ENCODE results near the gene SNTA1. TPM values are rescaled to one million over a fixed set of nuclear protein-coding genes. Genes with fewer than 3 reads are reported as not detected.

Gene SNTA1
- total RNA-seq, 4 donors from 2014 or later, result 198 to 320 (median 219) TPM

GRCh38 chr20:33408313-33408712 is 35.2 kb downstream of the SNTA1 start:
- TF ChIP-seq CTCF (IDR thresholded peaks at IDR 0.05 in 4 of 5, conservative IDR thresholded peaks at IDR 0.05 in 1 of 5) (no peak), POLR2A (IDR thresholded peaks at IDR 0.05) (no peak)
- DNase-seq (no peak), ATAC-seq (no peak)
- H3K4me1 ChIP-seq, result no peaks in the 10 kb centered on the region
- H3K9me3 ChIP-seq, result no peaks in the 10 kb centered on the region
- no peak overlapping the region for H3K27ac ChIP-seq
- in situ Hi-C loops (cut with MboI; ENCODE audit: low sequenced_read_pairs in 4 of 4), result loop anchor here in 1 of 4 donors (10.0 kb wide), 1 partner anchor 46 kb away; no protein-coding TSS in a partner anchor
- H3K36me3 ChIP-seq, result peaks cover 0 to 70% of the 10 kb centered on the region in 2 donors
- intact Hi-C loops (cut with DNase I; ENCODE audit: low total_unique reads), result no loop called here
- no peaks in the 10 kb centered on the region for H3K27me3 ChIP-seq
- no peak overlapping the region for H3K4me3 ChIP-seq

- in situ Hi-C loops (cut with MboI; ENCODE audit: low sequenced_read_pairs in 4 of 4), result loop anchor here in 1 of 4 donors (10.0 kb wide), 1 partner anchor 47 kb away; no protein-coding TSS in a partner anchor
- H3K4me3 ChIP-seq, result no peak overlapping the region
- intact Hi-C loops (cut with DNase I; ENCODE audit: low total_unique reads), result no loop called here
- DNase-seq (no peak), ATAC-seq (no peak)
- TF ChIP-seq CTCF (IDR thresholded peaks at IDR 0.05 in 4 of 5, conservative IDR thresholded peaks at IDR 0.05 in 1 of 5), result no peak
- H3K27ac ChIP-seq, result peak overlapping the region in 2 of 4 donors; percentile 44 to 50
- H3K27me3 ChIP-seq, result no peaks in the 10 kb centered on the region
- H3K4me1 ChIP-seq, result peaks cover 0 to under 1% of the 10 kb centered on the region in 2 donors
- no peaks in the 10 kb centered on the region for H3K9me3 ChIP-seq
- peaks cover 0 to 64% of the 10 kb centered on the region in 2 donors for H3K36me3 ChIP-seq
These were observed 35.8 kb downstream of the SNTA1 start for GRCh38 chr20:33407796-33408195.

- Histone ChIP-seq H3K4me1 (peaks cover 4 to 6% of the 10 kb centered on the region in 2 donors), H3K27me3 (no peaks in the 10 kb centered on the region), H3K27ac (peak overlapping the region; percentile 13 to 50 (median 31)), H3K4me3 (no peak overlapping the region), H3K36me3 (peaks cover 0 to 59% of the 10 kb centered on the region in 2 donors), H3K9me3 (no peaks in the 10 kb centered on the region)
- intact Hi-C loops (cut with DNase I; ENCODE audit: low total_unique reads) (no loop called here), in situ Hi-C loops (cut with MboI; ENCODE audit: low sequenced_read_pairs in 4 of 4) (loop anchor here in 1 of 4 donors (10.0 kb wide), 1 partner anchor 48 kb away; no protein-coding TSS in a partner anchor)
- TF ChIP-seq POLR2A (IDR thresholded peaks at IDR 0.05) (no peak), CTCF (IDR thresholded peaks at IDR 0.05 in 4 of 5, conservative IDR thresholded peaks at IDR 0.05 in 1 of 5) (no peak)
- no peak for DNase-seq
- peak in 1 of 2 donors; percentile 30 for ATAC-seq
These were observed 36.3 kb downstream of the SNTA1 start for GRCh38 chr20:33407251-33407650.

- in situ Hi-C loops (cut with MboI; ENCODE audit: low sequenced_read_pairs in 4 of 4), result loop anchor here in 1 of 4 donors (10.0 kb wide), 1 partner anchor 51 kb away; no protein-coding TSS in a partner anchor
- no peak for DNase-seq
These were observed 39.3 kb downstream of the SNTA1 start for GRCh38 chr20:33404281-33404680.

More at GRCh38 chr20:33404281-33404680, 39.3 kb downstream of the SNTA1 start:
- H3K4me3 ChIP-seq, result no peak overlapping the region
- no peaks in the 10 kb centered on the region for H3K27me3 ChIP-seq
- TF ChIP-seq CTCF (IDR thresholded peaks at IDR 0.05 in 4 of 5, conservative IDR thresholded peaks at IDR 0.05 in 1 of 5), result no peak
- no peak for TF ChIP-seq POLR2A (IDR thresholded peaks at IDR 0.05)
- no peak overlapping the region for H3K27ac ChIP-seq
- intact Hi-C loops (cut with DNase I; ENCODE audit: low total_unique reads), result loop anchor here (5.0 kb wide), 1 partner anchor 263 kb away; the partner anchor contains the start of gene ACTL10
- peaks cover 0 to 33% of the 10 kb centered on the region in 2 donors for H3K36me3 ChIP-seq
- no peak for ATAC-seq
- H3K9me3 ChIP-seq, result no peaks in the 10 kb centered on the region
- H3K4me1 ChIP-seq, result peaks cover 22 to 25% of the 10 kb centered on the region in 2 donors
